Adrenal gland (tissue), 5 donors: Measurements from ENCODE around the gene SH3RF2.

ENCODE experiments used
- CTCF ChIP-seq, 6 experiments: fragments of 450-650 bp in 4 of 6; fragments of 200-600 bp in 2 of 6; sonication (generic) in 1 of 6; IDR thresholded peaks; 1 replicate in 5 of 6; 2 replicates in 1 of 6; pipeline versions ENCODE4 v1.5.1 to v1.8.0; 2016 to 2021; ENCODE audit warnings: antibody characterized with exemption in 6 of 6, mild to moderate bottlenecking in 2 of 6, moderate library complexity in 1 of 6
- POLR2A ChIP-seq, 2 donors: fragments of 450-650 bp; IDR thresholded peaks; one replicate each; pipeline ENCODE4 v1.6.1; 2017; ENCODE audit warnings: antibody characterized with exemption in 2 of 2, mild to moderate bottlenecking in 2 of 2, moderate library complexity in 1 of 2
- donor health status: DM: no; HTN: no; CAD: no.

- TF ChIP-seq CTCF (IDR thresholded peaks at IDR 0.05) (no peak), POLR2A (IDR thresholded peaks at IDR 0.05) (no peak)
These were observed 11.7 kb downstream of the SH3RF2 start for GRCh38 chr5:145948047-145948446.
